ENCODE results near the gene PRKRA. TPM values are rescaled to one million over a fixed set of nuclear protein-coding genes. Genes with fewer than 3 reads are reported as not detected.

Gene PRKRA
- total and polyA plus RNA-seq, 9 of the 15 experiments (the other 6 are each of a cell fraction or from before 2014, with no cell fraction given): 14.1 to 78.1 (median 52.3) TPM

GRCh38 chr2:178469219-178469849, 18.4 kb upstream of the PRKRA start:
- CTCF ChIA-PET (ENCODE audit: low intra/inter-chr PET ratio): no interaction called here
- Histone ChIP-seq H3K9me1 (ENCODE audit: control insufficient read depth, insufficient read depth, low read length) (no peaks in the 10 kb centered on the region), H3K4me1 (replicated peaks in 1 of 2; ENCODE audit: control insufficient read depth in 2 of 2, insufficient read depth in 2 of 2, low read length in 2 of 2) (no peaks in the 10 kb centered on the region; a peak in 3 of 5 replicates), H3K36me3 (ENCODE audit: control insufficient read depth, insufficient read depth, low read length) (no peaks in the 10 kb centered on the region), H3K27ac (ENCODE audit: extremely low read depth, low read depth, low read length) (no peak overlapping the region), H3K79me2 (ENCODE audit: control insufficient read depth, insufficient read depth, low read length) (no peaks in the 10 kb centered on the region), H3K27me3 (ENCODE audit: control insufficient read depth in 2 of 2, insufficient read depth in 2 of 2, low read length in 2 of 2) (no peaks in the 10 kb centered on the region), H4K20me1 (replicated peaks; ENCODE audit: control insufficient read depth, insufficient read depth, low read length) (no peaks in the 10 kb centered on the region), H3K4me2 (ENCODE audit: insufficient read depth, low read length) (no peak overlapping the region), H3K4me3 (no peak overlapping the region), H3K9ac (ENCODE audit: insufficient read depth in 1 of 2, low read depth in 2 of 2, low read length in 2 of 2) (no peak overlapping the region), H2AFZ (ENCODE audit: low read depth, low read length) (no peak overlapping the region), H3K9me3 (replicated peaks; ENCODE audit: control insufficient read depth, insufficient read depth, low read depth, low read length) (no peaks in the 10 kb centered on the region)
- POLR2A ChIA-PET: interaction anchor here (1.2 to 1.5 kb wide), 2 partner anchors 10 to 14 kb away, joined by 3 to 4 read pairs; no protein-coding TSS in a partner anchor
- WGBS (ENCODE audit: insufficient coverage, low coverage, missing lambda C conversion rate): 63% methylated on average over 7 of the region's 7 CpGs
- DNase-seq (ENCODE audit: extremely low read depth in 1 of 4, low spot score in 3 of 4): no peak
- no TSS peak for BruUV-seq (replicated peaks)
- intact Hi-C loops (cut with micrococcal nuclease): no loop called here
- no peak for FAIRE-seq
- in situ Hi-C loops (cut with MboI): no loop called here
- ATAC-seq: no peak
- TF ChIP-seq ZSCAN29 (IDR thresholded peaks at IDR 0.05) (peak; percentile 76; the same call in 1 of the 2 replicates), JUND (IDR thresholded peaks at IDR 0.05; ENCODE audit: borderline replicate concordance, low read depth, low read length) (no peak), JUND (tag; IDR thresholded peaks at IDR 0.05; ENCODE audit: borderline replicate concordance, low read depth, low read length) (no peak)

- H3K36me3 ChIP-seq (ENCODE audit: control insufficient read depth, insufficient read depth, low read length): no peaks in the 10 kb centered on the region
- H4K20me1 ChIP-seq (replicated peaks; ENCODE audit: control insufficient read depth, insufficient read depth, low read length): no peaks in the 10 kb centered on the region
- H3K4me2 ChIP-seq (ENCODE audit: insufficient read depth, low read length): no peak overlapping the region
- no peak for DNase-seq (ENCODE audit: extremely low read depth in 1 of 4, low spot score in 3 of 4)
- intact Hi-C loops (cut with micrococcal nuclease) (no loop called here), in situ Hi-C loops (cut with MboI) (no loop called here)
- ChIA-PET CTCF (ENCODE audit: low intra/inter-chr PET ratio) (no interaction called here), POLR2A (interaction anchor here (0.9 kb wide), 1 partner anchor 12 kb away, joined by 3 read pairs; no protein-coding TSS in a partner anchor)
- no peaks in the 10 kb centered on the region for H3K9me1 ChIP-seq (ENCODE audit: control insufficient read depth, insufficient read depth, low read length)
- H3K4me3 ChIP-seq: no peak overlapping the region
- H3K9ac ChIP-seq (ENCODE audit: insufficient read depth in 1 of 2, low read depth in 2 of 2, low read length in 2 of 2): 0 out of 4 replicates have a peak overlapping the region, but pooled peaks of 1 of the 2 experiments have one; percentile 37
- WGBS (ENCODE audit: insufficient coverage, low coverage, missing lambda C conversion rate): 52% methylated on average over 11 of the region's 11 CpGs
- H3K27ac ChIP-seq (ENCODE audit: extremely low read depth, low read depth, low read length): no peak overlapping the region
- H3K9me3 ChIP-seq (replicated peaks; ENCODE audit: control insufficient read depth, insufficient read depth, low read depth, low read length): no peaks in the 10 kb centered on the region
- no peak for FAIRE-seq
- peak; percentile 17; the same call in 1 of the 3 replicates for ATAC-seq
- no peaks in the 10 kb centered on the region for H3K79me2 ChIP-seq (ENCODE audit: control insufficient read depth, insufficient read depth, low read length)
- H3K4me1 ChIP-seq (replicated peaks in 1 of 2; ENCODE audit: control insufficient read depth in 2 of 2, insufficient read depth in 2 of 2, low read length in 2 of 2): peaks cover 3 to 4% of the 10 kb centered on the region in 2 experiments; a peak in 3 of 5 replicates
- H2AFZ ChIP-seq (ENCODE audit: low read depth, low read length): peak overlapping the region; percentile 14; the same call in 1 of the 2 replicates
- no TSS peak for BruUV-seq (replicated peaks)
- H3K27me3 ChIP-seq (ENCODE audit: control insufficient read depth in 2 of 2, insufficient read depth in 2 of 2, low read length in 2 of 2): no peaks in the 10 kb centered on the region
- TF ChIP-seq CBX3 (IDR thresholded peaks at IDR 0.05; ENCODE audit: borderline replicate concordance in 1 of 2, low read length in 2 of 2) (no peak), ILF3 (IDR thresholded peaks at IDR 0.05; ENCODE audit: borderline replicate concordance) (no peak), ZBTB34 (CRISPR knock-in tag; IDR thresholded peaks at IDR 0.05) (no peak), SMAD4 (CRISPR knock-in tag; conservative IDR thresholded peaks at IDR 0.05) (no peak), NCOA4 (IDR thresholded peaks at IDR 0.05; ENCODE audit: partially characterized antibody) (no peak), RBM34 (IDR thresholded peaks at IDR 0.05; ENCODE audit: borderline replicate concordance, insufficient read depth, low read length) (no peak), CBX5 (IDR thresholded peaks at IDR 0.05; ENCODE audit: borderline replicate concordance, low read depth) (no peak), CHCHD3 (CRISPR knock-in tag; IDR thresholded peaks at IDR 0.05) (no peak), GABPB2 (CRISPR knock-in tag; conservative IDR thresholded peaks at IDR 0.05) (no peak), E2F3 (CRISPR knock-in tag; IDR thresholded peaks at IDR 0.05) (no peak), ZNF764 (CRISPR knock-in tag; IDR thresholded peaks at IDR 0.05; ENCODE audit: low read depth) (no peak)
Observed at GRCh38 chr2:178457390-178457886, 6.5 kb upstream of the PRKRA start.

All from K562 (cell line).